Astrocyte of the cerebellum (primary cell): ENCODE results near the gene RFC2.
"Not testable (repeated sequence)": the region's sequence is repeated elsewhere in the genome, so short reads cannot be mapped to it uniquely, and the experiment has no call there.

Experiments used
- DNase-seq: peaks from one replicate; pipeline ENCODE4 v3.0.0-alpha.2; 2011; ENCODE audit warnings: low read depth
- H3K4me3 ChIP-seq: 2 replicates; pipeline ENCODE4 v1.5.1; 2011; ENCODE audit warnings: mild to moderate bottlenecking, low read depth, low read length, moderate library complexity
- CTCF ChIP-seq: IDR thresholded peaks from 2 replicates; pipeline ENCODE4 v1.5.1; 2012; ENCODE audit warnings: low read length, low read depth, moderate library complexity, mild to moderate bottlenecking; ENCODE audit errors: missing control alignments
- in situ Hi-C: cut with HindIII; loops from 2 replicates; pipeline ENCODE4 v1.10.0; 2017; ENCODE audit warnings: low sequenced_read_pairs

Gene RFC2

GRCh38 chr7:74212661-74213060 lies 41.5 kb downstream of the RFC2 start:
- DNase-seq = no peak
- TF ChIP-seq CTCF = no peak
- no peak overlapping the region for H3K4me3 ChIP-seq
- in situ Hi-C loops = no loop called here

- H3K4me3 ChIP-seq, DNase-seq, in situ Hi-C loops: not testable (repeated sequence)
Measured at GRCh38 chr7:74208241-74208640, 46.0 kb downstream of the RFC2 start.

- TF ChIP-seq CTCF = no peak
- in situ Hi-C loops = no loop called here
- no peak for DNase-seq
- H3K4me3 ChIP-seq = no peak overlapping the region
Measured at GRCh38 chr7:74207586-74207985, 46.6 kb downstream of the RFC2 start.

GRCh38 chr7:74206589-74207120 lies 47.5 kb downstream of the RFC2 start:
- in situ Hi-C loops = no loop called here
- TF ChIP-seq CTCF = peak; percentile 95
- DNase-seq = peak; percentile 28

GRCh38 chr7:74206052-74206451 lies 48.1 kb downstream of the RFC2 start:
- DNase-seq, in situ Hi-C loops, H3K4me3 ChIP-seq: not testable (repeated sequence)

More at GRCh38 chr7:74206589-74207120, 47.5 kb downstream of the RFC2 start:
- no peak overlapping the region for H3K4me3 ChIP-seq

GRCh38 chr7:74203956-74204618 lies 50.1 kb downstream of the RFC2 start:
- TF ChIP-seq CTCF = no peak
- DNase-seq = no peak
- no peak overlapping the region for H3K4me3 ChIP-seq
- in situ Hi-C loops = no loop called here

GRCh38 chr7:74202841-74203556 lies 51.2 kb downstream of the RFC2 start:
- peak; percentile 64 for TF ChIP-seq CTCF
- H3K4me3 ChIP-seq = no peak overlapping the region
- peak; percentile 31 for DNase-seq
- in situ Hi-C loops = no loop called here
